Tibial nerve (tissue), 4 donors: ENCODE data around the gene RNF151. TPM values are rescaled to one million over a fixed set of nuclear protein-coding genes. Genes with fewer than 3 reads are reported as not detected.

Source experiments
- DNase-seq, 2 donors: peaks; one replicate each; pipeline ENCODE4 v3.0.0-alpha.2; 2019; ENCODE audit warnings: low spot score in 2 of 2
- H3K27ac ChIP-seq, 4 donors: fragments of 200-600 bp; sonication (generic) in 3 of 4; one replicate each; pipeline ENCODE4 v1.5.1; 2017 to 2019; ENCODE audit warnings: mild to moderate bottlenecking in 1 of 4
- H3K27me3 ChIP-seq, 2 donors: fragments of 200-600 bp; sonication (generic) in 1 of 2; one replicate each; pipeline versions ENCODE4 v1.5.1 to v1.6.0; 2017 to 2019
- H3K36me3 ChIP-seq, 3 donors: fragments of 200-600 bp; sonication (generic); one replicate each; pipeline ENCODE4 v1.5.1; 2018 to 2019
- H3K4me1 ChIP-seq, 4 donors: fragments of 200-600 bp; sonication (generic) in 3 of 4; one replicate each; pipeline ENCODE4 v1.5.1; 2017 to 2019
- H3K4me3 ChIP-seq, 4 donors: fragments of 200-600 bp; sonication (generic) in 3 of 4; one replicate each; pipeline ENCODE4 v1.5.1; 2017 to 2019; ENCODE audit warnings: mild to moderate bottlenecking in 1 of 4, moderate library complexity in 1 of 4
- H3K9me3 ChIP-seq, 4 donors: fragments of 200-600 bp; sonication (generic) in 3 of 4; one replicate each; pipeline ENCODE4 v1.5.1; 2017 to 2019
- EP300 ChIP-seq, 2 donors: sonication (generic); formaldehyde crosslinking; IDR thresholded peaks; one replicate each; pipeline ENCODE4 v1.6.1; 2017; ENCODE audit warnings: antibody characterized with exemption in 2 of 2, mild to moderate bottlenecking in 1 of 2
- POLR2A ChIP-seq, 2 donors: fragments of 450-650 bp; IDR thresholded peaks; one replicate each; pipeline ENCODE4 v1.6.1; 2017; ENCODE audit warnings: antibody characterized with exemption in 2 of 2, mild to moderate bottlenecking in 2 of 2, moderate library complexity in 2 of 2
- WGBS, 2 donors: methylation state at CpG; one replicate each; pipeline ENCODE4 v1.1.5; 2018; 5-methylcytosine and 5-hydroxymethylcytosine counted together
- total RNA-seq, 4 donors: library from RNA; depleted of rRNA; stranded (reverse); fragments of >200 nt; gene quantifications; one replicate each; pipeline ENCODE4 v1.1.0, GENCODE V29; 2016
- TF ChIP-seq, protein P1 (sequence below), 5 experiments: fragments of 200-600 bp in 3 of 5; fragments of 450-650 bp in 2 of 5; sonication (generic) in 3 of 5; IDR thresholded peaks; one replicate each; pipeline ENCODE4 v1.5.1; 2016 to 2019; ENCODE audit warnings: antibody characterized with exemption in 5 of 5, mild to moderate bottlenecking in 3 of 5, moderate library complexity in 2 of 5

Gene RNF151
- total RNA-seq, 4 donors from 2014 or later, result not detected

DNA sequence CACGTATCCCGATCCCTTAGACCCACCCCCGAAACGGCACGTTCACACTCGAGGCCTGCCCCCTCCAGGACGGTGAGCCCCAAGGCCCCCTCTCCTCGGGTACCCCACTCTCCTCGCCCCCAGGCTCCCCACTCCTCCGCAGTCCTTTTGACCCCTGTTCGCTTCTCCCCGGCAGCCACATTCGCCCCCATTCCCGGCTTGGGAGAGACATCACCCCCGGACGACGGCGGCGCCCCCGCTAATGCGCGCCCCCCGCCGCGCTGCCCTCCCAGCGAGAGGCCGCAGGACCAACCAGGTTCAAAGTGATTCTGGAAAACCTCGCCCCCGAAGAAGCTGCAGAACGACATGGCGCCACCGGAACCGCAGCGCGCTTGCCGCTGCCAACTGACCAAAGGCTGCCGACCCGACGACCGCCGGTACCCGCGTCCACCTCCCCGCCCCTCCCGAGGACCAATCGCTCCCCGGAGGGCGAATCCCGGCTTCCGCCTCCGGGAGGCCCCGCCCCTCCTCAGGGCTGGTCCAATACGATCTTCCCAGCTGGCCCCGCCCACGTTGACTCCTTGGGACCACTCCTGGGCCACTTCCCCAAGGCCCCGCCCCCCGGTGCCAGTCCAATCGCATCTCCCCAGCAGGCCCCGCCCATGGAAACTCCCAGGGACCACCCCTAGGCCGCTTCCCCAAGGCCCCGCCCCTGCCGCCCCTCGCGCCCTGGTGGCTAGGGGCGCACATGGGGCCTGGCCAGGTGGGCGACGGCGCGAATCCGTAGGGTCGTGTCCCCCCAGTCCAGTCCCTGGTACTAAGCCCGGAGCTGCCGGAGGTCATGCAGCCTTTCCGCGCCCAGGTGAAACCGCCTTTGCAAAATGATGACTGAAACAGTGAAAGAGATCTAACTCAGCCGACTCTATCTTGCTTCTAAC lies 23.6 kb upstream of the RNF151 start, which contains the start of gene MSRB1:
TSS of gene MSRB1 (minus strand) at position 390 of the 917 bp plus-strand sequence. CDS start at position 347, 43 bp downstream.
- Histone ChIP-seq H3K36me3 (peaks cover 0 to 34% (median 9%) of the 10 kb centered on the region in 3 donors), H3K4me3 (peak within 1 kb of the TSS; percentile 62 to 92 (median 74)), H3K4me1 (peaks cover 0 to 20% (median 10%) of the 10 kb centered on the region in 4 donors), H3K27me3 (no peaks in the 10 kb centered on the region), H3K27ac (peak within 1 kb of the TSS; percentile 56 to 91 (median 82)), H3K9me3 (no peaks in the 10 kb centered on the region)
- peak; percentile 100 for DNase-seq
- TF ChIP-seq, protein P1, sequence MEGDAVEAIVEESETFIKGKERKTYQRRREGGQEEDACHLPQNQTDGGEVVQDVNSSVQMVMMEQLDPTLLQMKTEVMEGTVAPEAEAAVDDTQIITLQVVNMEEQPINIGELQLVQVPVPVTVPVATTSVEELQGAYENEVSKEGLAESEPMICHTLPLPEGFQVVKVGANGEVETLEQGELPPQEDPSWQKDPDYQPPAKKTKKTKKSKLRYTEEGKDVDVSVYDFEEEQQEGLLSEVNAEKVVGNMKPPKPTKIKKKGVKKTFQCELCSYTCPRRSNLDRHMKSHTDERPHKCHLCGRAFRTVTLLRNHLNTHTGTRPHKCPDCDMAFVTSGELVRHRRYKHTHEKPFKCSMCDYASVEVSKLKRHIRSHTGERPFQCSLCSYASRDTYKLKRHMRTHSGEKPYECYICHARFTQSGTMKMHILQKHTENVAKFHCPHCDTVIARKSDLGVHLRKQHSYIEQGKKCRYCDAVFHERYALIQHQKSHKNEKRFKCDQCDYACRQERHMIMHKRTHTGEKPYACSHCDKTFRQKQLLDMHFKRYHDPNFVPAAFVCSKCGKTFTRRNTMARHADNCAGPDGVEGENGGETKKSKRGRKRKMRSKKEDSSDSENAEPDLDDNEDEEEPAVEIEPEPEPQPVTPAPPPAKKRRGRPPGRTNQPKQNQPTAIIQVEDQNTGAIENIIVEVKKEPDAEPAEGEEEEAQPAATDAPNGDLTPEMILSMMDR (IDR thresholded peaks at IDR 0.05), result peak in 1 of 5 experiments; percentile 7
- TF ChIP-seq POLR2A (IDR thresholded peaks at IDR 0.05) (peak; percentile 62 to 87), EP300 (IDR thresholded peaks at IDR 0.05) (peak; percentile 85 to 92)
- WGBS, 2 donors, result 2 to 3% methylated on average over 37 to 54 of the region's 77 CpGs

GRCh38 chr16:1944612-1945199 lies 21.9 kb upstream of the RNF151 start:
- Histone ChIP-seq H3K27ac (no peak overlapping the region), H3K4me1 (peaks cover 0 to 20% (median 10%) of the 10 kb centered on the region in 4 donors), H3K9me3 (no peaks in the 10 kb centered on the region), H3K4me3 (no peak overlapping the region), H3K27me3 (no peaks in the 10 kb centered on the region), H3K36me3 (peaks cover 0 to 17% (median 0%) of the 10 kb centered on the region in 3 donors)
- TF ChIP-seq EP300 (IDR thresholded peaks at IDR 0.05), result no peak
- TF ChIP-seq POLR2A (IDR thresholded peaks at IDR 0.05), result no peak
- TF ChIP-seq, protein P1 (IDR thresholded peaks at IDR 0.05), result no peak
- 84 to 86% methylated on average over 19 to 21 of the region's 21 CpGs for WGBS, 2 donors
- DNase-seq, result no peak

- TF ChIP-seq EP300 (IDR thresholded peaks at IDR 0.05) (no peak), POLR2A (IDR thresholded peaks at IDR 0.05) (no peak)
- TF ChIP-seq, protein P1 (IDR thresholded peaks at IDR 0.05), result no peak
- WGBS, 2 donors, result 84 to 86% methylated on average over 15 to 18 of the region's 19 CpGs
These were observed 20.9 kb upstream of the RNF151 start for GRCh38 chr16:1945559-1946391.

GRCh38 chr16:1946495-1947368 lies 19.9 kb upstream of the RNF151 start:
- DNase-seq, result no peak
- no peaks in the 10 kb centered on the region for H3K36me3 ChIP-seq
- 71 to 80% methylated on average over 27 to 37 of the region's 38 CpGs for WGBS, 2 donors
- H3K4me1 ChIP-seq, result peaks cover 0 to 17% (median 9%) of the 10 kb centered on the region in 4 donors
- H3K27ac ChIP-seq, result no peak overlapping the region
- H3K9me3 ChIP-seq, result no peaks in the 10 kb centered on the region
- H3K4me3 ChIP-seq, result no peak overlapping the region
- H3K27me3 ChIP-seq, result no peaks in the 10 kb centered on the region
- TF ChIP-seq, protein P1 (IDR thresholded peaks at IDR 0.05), result no peak
- TF ChIP-seq POLR2A (IDR thresholded peaks at IDR 0.05) (no peak), EP300 (IDR thresholded peaks at IDR 0.05) (no peak)

More at GRCh38 chr16:1945559-1946391, 20.9 kb upstream of the RNF151 start:
- Histone ChIP-seq H3K4me1 (peaks cover 0 to 20% (median 10%) of the 10 kb centered on the region in 4 donors), H3K36me3 (peaks cover 0 to 7% (median 0%) of the 10 kb centered on the region in 3 donors), H3K9me3 (no peaks in the 10 kb centered on the region), H3K4me3 (no peak overlapping the region), H3K27ac (no peak overlapping the region), H3K27me3 (no peaks in the 10 kb centered on the region)
- no peak for DNase-seq
